NCI-H748 treated with DMSO at 0.1 percent for 48 hours (cell line): ENCODE results near the gene MPC1.
"Not testable (repeated sequence)": the region's sequence is repeated elsewhere in the genome, so short reads cannot be mapped to it uniquely, and the experiment has no call there.

Experiments used
- DNase-seq: peaks from one replicate; lab custom pipeline; 2025; lab: John Stamatoyannopoulos, UW

Gene MPC1

DNA sequence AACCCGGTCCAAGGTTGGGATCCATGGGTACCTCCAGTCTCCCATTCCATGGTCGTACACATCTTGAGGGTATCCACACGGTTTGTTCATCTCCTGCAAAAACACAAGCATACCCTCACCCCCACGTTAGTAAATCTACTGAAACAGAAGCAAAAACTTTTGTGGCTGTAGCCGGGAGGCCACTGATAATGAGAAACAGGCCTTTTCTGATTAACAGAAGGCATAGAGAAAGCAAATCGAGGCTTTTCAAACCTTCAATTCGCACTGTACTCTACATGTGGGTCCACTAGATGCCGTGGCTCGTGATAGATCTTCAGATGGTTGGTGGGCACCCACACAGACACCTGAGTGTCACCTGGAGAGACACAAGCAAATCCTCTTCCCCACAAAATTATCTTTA, 37.1 kb downstream of the MPC1 start:
- not testable (repeated sequence) for DNase-seq

DNA sequence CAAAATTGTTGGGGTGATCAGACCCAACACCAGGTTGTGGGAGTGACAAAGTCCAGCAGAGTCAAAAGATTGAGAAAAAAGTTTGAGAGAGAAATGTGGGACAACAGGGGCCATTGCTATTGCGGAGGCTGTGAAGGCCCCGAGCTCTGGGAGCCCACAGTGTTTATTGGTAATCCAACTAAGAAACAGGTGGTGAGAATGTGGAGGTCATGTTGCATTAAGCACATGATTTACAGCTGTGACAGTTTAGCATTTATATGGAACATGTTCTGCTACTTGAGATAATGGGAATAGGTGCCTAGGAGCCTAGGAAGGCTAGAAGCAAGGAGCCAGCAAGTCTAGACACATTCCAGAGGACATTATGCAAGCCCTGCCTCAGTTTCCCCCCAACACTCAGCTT, 37.8 kb downstream of the MPC1 start:
- DNase-seq: not testable (repeated sequence)

GRCh38 chr6:166344240-166344639, 38.5 kb downstream of the MPC1 start:
- DNase-seq: no peak

- DNase-seq: no peak
Observed at GRCh38 chr6:166343150-166343487, 39.6 kb downstream of the MPC1 start.

GRCh38 chr6:166342349-166343149, 40.2 kb downstream of the MPC1 start, which contains the start of gene SFT2D1:
Gene SFT2D1 (minus strand): TSS chr6:166342545. CDS start chr6:166342481, 64 bp downstream.
- DNase-seq: peak; percentile 30

DNA sequence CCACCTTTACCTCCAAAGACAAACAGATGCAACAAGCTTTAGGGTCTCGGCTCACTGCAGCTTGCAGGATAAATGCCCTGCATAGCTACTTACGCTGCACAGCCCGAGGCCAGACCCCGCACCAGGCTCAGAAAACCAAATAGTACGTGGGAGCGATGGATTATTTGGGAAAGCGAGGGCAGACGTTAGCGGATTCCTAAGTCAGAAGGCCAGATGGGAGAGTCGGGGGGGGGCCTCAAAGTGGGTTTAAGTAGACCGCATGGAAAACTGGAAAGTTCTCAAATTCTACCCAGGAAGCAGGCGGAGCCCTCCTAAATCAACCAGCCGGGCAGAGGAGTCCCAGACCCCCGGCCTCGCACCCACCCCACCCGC, 40.8 kb downstream of the MPC1 start:
- DNase-seq: no peak

DNA sequence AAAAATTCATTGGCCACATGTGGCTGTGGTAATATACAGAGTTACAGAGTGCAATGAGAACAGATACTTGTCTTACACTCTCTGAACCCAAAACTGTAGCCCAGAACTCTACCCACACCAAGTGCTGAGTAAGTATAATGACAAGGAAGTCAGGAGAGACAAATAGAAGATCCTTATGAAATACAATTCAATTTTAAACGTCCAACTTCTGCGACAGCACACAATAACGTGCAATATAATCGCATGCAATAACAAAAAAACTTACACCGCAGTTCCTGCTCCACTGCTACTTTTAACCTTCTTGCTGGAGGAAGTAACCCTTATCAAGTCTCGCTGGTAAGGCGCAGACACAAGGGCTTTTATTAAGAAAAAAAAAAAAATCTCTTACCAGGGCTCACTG, 41.3 kb downstream of the MPC1 start:
- no peak for DNase-seq

GRCh38 chr6:166338854-166339253, 43.9 kb downstream of the MPC1 start:
- DNase-seq: no peak

- no peak for DNase-seq
Observed at GRCh38 chr6:166336847-166337246, 45.9 kb downstream of the MPC1 start.

DNA sequence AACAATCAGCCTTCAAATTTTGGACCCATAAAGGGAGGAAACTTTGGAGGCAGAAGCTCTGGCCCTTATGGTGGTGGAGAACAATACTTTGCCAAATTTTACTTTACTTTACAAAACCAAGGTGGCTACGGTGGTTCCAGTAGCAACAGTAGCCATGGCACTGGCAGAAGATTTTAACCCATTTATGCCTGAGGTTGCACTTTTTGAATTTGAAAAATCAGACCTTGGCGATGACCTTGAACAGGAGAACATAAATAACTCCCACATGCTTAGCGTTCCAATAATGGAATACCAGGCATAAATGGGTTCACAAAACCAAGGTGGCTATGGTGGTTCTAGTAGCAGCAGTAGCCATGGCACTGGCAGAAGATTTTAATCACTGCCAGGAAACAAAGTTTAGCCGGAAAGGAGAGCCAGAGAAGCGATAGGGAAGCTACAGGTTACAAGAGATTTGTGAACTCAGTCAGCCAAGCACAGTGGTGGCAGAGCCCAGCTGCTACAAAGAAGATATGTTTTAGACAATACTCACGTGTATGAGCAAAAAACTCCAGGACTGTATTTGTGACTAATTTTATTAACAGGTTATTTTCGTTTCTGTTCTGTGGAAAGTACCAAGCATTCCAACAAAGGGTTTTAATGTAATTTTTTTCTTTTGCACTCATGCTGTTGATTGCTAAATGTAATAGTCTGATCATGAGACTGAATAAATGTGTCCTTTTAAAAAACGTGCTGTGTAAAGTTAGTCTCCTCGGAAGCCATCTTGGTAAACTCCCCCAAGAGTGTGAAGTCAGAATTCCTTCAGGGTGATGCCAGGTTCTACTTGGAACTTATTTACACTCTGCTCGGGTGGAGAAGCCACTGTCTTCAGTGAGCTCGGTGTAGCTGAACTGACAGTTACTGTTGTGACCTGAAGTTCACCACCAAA, 47.1 kb downstream of the MPC1 start:
- DNase-seq: no peak

DNA sequence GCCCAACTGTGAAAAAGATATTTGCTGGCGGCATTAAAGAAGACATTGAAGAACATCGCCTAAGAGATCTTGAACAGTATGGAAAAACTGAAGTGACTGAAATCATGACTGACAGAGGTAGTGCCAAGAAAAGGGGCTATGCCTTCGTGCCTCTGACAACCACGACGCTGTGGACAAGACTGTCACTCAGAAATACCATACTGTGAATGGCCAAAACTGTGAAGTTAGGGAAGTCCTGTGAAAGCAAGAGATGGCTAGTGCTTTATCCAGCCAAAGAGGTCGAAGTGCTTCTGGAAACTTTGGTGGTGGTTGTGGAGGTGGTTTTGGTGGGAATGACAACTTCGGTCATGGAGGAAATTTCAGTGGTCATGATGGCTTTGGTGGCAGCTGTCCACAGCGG, 47.9 kb downstream of the MPC1 start:
- DNase-seq: no peak

DNA sequence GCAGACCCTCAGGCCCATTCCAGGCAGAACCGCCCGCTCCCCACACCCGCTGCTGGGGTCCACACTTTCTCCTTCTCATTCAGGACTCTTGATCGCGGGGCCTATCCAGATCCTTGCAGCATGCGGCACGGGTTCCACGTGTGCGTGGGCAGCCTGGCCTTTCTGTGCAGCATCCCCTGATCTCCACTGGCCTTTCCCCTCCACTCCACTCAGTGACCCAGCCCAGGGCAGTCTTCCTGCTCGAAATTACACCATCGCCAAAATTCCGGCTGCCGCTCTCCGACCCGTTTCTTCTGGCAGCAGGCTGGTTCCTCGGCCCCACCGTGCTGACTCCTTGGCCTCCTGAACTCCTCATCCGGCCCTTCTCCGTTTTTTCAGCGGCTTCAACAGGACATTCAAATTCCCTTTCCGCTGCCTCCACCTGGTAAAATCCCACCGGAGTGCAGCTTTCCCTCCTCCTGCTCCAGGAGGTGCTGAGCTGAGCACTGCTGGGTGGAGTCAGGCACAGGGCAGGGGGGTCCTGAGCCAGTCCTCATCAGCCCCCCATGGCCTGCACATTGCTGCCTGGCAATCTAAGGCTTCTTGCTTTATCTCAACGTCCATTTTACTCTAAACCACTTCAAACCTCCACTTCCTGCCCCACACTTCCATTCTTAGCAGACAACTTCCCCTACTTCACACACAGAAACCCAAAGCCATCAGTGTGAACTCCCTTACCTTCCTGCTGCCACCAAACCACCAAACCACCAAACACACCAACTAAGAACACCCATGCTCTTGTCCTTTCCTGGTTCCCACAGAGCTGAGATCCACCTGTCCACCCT, 49.4 kb downstream of the MPC1 start:
- DNase-seq: no peak

GRCh38 chr6:166331503-166332415, 51.0 kb downstream of the MPC1 start:
- DNase-seq: no peak

- DNase-seq: no peak
Observed at GRCh38 chr6:166330612-166331011, 52.1 kb downstream of the MPC1 start.

DNA sequence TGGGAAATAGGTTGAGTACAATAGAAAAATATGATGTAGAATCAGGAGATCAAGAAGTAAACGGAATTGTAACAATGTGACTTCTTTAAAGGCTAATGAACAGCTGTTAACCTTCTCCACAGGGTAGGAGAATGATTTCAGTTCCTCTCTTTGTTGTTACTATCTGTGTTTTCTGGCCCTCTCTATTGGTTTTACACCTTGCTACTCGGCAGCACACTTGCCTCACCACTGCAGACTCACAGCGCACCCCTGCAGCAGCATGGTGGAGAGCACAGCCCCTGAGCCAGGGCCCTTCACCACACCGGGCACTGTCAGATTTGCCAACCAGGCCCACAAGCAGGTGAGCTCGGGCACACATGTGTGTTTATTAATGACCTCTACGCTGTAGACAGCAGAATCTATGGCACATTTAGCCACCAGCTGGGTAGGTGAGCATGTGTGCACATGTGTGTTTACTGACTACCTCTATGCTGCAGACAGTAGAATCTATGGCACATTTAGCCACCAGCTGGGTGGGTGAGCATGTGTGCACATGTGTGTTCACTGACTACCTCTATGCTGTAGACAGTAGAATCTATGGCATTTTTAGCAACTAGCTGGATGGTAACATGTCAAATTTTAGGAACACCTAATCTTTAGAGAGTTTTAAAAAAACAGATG, 57.2 kb downstream of the MPC1 start:
- DNase-seq: no peak

DNA sequence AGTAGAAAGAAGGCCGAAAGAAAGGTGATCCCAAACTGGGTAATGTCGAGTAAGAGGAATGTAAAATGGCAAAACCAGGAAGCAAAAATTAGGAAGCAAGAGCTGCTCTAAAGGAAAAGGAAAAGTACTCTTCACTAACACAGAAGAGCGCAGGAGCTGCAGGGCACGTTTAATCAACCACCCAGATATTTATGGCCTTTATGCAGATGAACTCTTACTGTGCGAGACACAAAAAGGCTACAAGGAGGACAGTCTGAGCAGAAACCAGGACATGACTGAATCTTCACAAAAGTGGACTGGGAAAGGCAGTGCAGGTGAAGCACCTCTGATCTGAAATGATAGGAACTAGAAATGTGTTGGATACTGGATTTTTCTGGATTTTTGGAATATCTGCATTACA, 59.3 kb downstream of the MPC1 start:
- DNase-seq: no peak

- DNase-seq: no peak
Observed at GRCh38 chr6:166318649-166319600, 63.8 kb downstream of the MPC1 start.

DNA sequence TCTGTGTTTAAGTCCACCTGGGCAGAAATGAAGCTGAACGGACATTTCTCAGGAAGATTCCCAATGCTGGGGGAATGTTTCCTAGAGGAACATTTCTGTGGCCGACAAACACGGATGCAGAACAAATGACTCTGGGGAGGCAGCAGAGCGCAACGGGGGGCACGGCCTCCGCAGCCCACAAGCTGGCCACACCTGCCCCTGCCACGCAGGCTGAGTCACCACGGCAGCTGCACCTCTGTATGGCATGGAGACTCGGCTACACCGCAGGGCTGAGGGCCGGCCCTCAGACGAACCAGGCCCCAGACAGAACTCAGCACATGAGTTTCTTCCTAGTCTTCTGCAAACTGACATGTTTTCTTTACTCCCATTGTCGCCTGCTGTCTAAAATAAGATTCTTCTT, 64.5 kb downstream of the MPC1 start:
- no peak for DNase-seq
